ENCODE measurements around the gene SIX4.
A peak's percentile ranks its signal among the peaks of the same experiment; 100 is the strongest.

SIX4 gene

GRCh38 chr14:60670989-60671388 lies 53.2 kb downstream of the SIX4 start:
- H3K4me3 ChIP-seq (ENCODE audit: low read depth, low read length) = no peak overlapping the region
- in situ Hi-C loops (cut with HindIII; ENCODE audit: low sequenced_read_pairs) = no loop called here
- DNase-seq (ENCODE audit: low read depth, low spot score) = peak; percentile 59
- no peak for TF ChIP-seq CTCF (IDR thresholded peaks at IDR 0.05; ENCODE audit: low read depth, low read length)

- in situ Hi-C loops (cut with HindIII; ENCODE audit: low sequenced_read_pairs) = no loop called here
- TF ChIP-seq CTCF (IDR thresholded peaks at IDR 0.05; ENCODE audit: low read depth, low read length) = no peak
- DNase-seq (ENCODE audit: low read depth, low spot score) = no peak
- no peak overlapping the region for H3K4me3 ChIP-seq (ENCODE audit: low read depth, low read length)
Observed at GRCh38 chr14:60668431-60669112, 55.6 kb downstream of the SIX4 start.

GRCh38 chr14:60665177-60665550 lies 59.0 kb downstream of the SIX4 start:
- no peak overlapping the region for H3K4me3 ChIP-seq (ENCODE audit: low read depth, low read length)
- TF ChIP-seq CTCF (IDR thresholded peaks at IDR 0.05; ENCODE audit: low read depth, low read length) = no peak
- in situ Hi-C loops (cut with HindIII; ENCODE audit: low sequenced_read_pairs) = no loop called here
- no peak for DNase-seq (ENCODE audit: low read depth, low spot score)

DNA sequence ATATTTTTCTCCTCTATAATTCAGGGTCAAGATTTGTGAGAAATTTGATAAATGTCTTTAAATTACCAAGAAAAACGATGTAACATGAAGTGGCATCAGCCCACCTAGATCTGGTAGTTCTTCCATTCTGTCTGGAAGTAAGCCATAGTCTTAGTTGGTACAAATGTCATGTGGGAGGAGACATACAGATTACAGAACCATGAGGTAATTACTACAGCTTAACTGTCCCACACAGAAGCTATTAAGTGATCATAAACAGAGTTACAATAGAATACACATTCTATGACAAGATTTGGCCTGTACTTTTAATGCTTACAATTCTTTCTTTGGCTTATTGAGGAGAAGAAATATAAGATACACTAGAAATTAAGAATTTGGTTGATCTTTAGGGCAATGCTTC lies 61.2 kb downstream of the SIX4 start:
- H3K4me3 ChIP-seq (ENCODE audit: low read depth, low read length) = no peak overlapping the region
- DNase-seq (ENCODE audit: low read depth, low spot score) = no peak
- in situ Hi-C loops (cut with HindIII; ENCODE audit: low sequenced_read_pairs) = no loop called here
- no peak for TF ChIP-seq CTCF (IDR thresholded peaks at IDR 0.05; ENCODE audit: low read depth, low read length)

DNA sequence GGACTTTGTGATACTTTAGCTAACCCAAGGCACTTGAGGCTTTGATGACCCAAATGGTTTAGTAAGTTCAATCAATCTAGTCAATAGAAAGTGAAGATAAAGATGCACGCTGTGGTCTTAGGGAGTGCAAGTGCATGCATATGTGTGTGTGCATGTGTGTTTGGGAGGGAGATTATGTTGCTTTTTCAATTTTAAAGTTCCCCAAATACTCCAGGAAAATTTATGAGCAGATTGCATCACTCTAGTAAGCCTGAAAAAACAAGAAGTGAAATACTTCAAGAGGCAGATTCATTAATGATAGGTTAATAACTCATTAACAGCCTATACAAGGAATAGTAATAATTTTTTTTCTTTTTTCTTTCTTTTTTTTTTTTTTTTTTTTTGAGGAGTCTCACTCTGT lies 62.4 kb downstream of the SIX4 start:
- in situ Hi-C loops (cut with HindIII; ENCODE audit: low sequenced_read_pairs) = no loop called here
- DNase-seq (ENCODE audit: low read depth, low spot score) = no peak
- no peak overlapping the region for H3K4me3 ChIP-seq (ENCODE audit: low read depth, low read length)
- TF ChIP-seq CTCF (IDR thresholded peaks at IDR 0.05; ENCODE audit: low read depth, low read length) = no peak

Measured in astrocyte of the spinal cord (primary cell).